Measurements from ENCODE around the gene ATP8B3.

ATP8B3 gene, protein sequence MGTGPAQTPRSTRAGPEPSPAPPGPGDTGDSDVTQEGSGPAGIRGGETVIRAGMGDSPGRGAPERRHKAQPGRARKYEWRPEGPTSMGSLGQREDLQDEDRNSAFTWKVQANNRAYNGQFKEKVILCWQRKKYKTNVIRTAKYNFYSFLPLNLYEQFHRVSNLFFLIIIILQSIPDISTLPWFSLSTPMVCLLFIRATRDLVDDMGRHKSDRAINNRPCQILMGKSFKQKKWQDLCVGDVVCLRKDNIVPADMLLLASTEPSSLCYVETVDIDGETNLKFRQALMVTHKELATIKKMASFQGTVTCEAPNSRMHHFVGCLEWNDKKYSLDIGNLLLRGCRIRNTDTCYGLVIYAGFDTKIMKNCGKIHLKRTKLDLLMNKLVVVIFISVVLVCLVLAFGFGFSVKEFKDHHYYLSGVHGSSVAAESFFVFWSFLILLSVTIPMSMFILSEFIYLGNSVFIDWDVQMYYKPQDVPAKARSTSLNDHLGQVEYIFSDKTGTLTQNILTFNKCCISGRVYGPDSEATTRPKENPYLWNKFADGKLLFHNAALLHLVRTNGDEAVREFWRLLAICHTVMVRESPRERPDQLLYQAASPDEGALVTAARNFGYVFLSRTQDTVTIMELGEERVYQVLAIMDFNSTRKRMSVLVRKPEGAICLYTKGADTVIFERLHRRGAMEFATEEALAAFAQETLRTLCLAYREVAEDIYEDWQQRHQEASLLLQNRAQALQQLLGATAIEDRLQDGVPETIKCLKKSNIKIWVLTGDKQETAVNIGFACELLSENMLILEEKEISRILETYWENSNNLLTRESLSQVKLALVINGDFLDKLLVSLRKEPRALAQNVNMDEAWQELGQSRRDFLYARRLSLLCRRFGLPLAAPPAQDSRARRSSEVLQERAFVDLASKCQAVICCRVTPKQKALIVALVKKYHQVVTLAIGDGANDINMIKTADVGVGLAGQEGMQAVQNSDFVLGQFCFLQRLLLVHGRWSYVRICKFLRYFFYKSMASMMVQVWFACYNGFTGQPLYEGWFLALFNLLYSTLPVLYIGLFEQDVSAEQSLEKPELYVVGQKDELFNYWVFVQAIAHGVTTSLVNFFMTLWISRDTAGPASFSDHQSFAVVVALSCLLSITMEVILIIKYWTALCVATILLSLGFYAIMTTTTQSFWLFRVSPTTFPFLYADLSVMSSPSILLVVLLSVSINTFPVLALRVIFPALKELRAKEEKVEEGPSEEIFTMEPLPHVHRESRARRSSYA (N-terminal part only)

DNA sequence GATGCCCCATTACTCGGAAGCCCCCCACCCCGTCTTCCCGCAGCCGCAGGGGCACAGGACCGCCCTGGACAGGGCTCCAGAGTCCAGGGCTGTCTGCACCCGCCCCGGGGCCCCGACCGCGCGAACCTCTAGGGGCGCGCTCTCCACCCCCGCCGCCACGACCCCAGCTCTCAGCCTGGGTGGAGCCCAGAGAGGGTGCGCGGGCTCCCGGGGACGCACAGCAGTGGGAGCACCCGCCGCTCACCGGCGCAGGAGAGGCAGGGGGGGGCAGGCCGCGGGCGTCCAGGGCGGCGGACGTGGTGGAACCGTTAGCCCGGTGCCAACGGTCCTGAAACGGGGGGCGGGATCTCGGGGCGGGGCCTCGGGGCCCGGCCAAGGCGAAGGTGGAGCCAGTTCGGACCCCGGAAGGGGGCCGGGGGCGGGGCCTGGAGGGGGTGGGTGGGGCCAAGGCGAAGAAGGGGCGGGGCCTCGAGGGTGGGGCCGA, at the start of gene ATP8B3:
ATP8B3 (minus strand) TSS at position 335 of the 484 bp plus-strand sequence. CDS start 540 bp downstream, outside the sequence.
- peak within 1 kb of the TSS; percentile 46 for H3K4me3 ChIP-seq
- H3K9me3 ChIP-seq: no peaks in the 10 kb centered on the region
- in situ Hi-C loops (cut with MboI; ENCODE audit: low sequenced_read_pairs): no loop called here
- peaks cover 12% of the 10 kb centered on the region for H3K36me3 ChIP-seq (replicated peaks)
- peaks cover 6% of the 10 kb centered on the region for H3K4me1 ChIP-seq
- H3K27me3 ChIP-seq (ENCODE audit: low read depth): no peaks in the 10 kb centered on the region
- DNase-seq (ENCODE audit: low spot score in 2 of 2): no peak

DNA sequence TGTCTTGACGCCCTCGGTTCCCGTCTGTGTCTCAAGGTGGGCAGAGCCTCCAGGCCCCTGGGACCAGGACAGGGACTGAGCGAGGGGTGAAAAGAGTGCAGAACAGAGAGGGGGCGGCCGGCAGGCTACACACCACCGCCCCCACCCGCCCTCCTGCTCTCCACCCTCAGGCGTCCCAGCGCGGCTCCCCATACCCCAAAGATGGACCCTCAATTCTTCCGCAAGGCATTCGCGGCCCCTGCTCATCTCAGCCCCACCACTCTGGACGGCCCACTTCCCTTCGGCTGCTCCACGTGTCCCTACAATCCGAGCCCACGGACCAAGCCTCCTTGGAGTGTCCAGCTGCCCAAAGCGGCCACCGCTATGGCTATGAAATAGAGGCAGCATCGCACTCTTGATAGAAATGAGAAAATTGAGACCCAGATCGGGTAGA, 49.5 kb upstream of the ATP8B3 start:
- Histone ChIP-seq H3K4me1 (peaks cover 29% of the 10 kb centered on the region), H3K27me3 (ENCODE audit: low read depth) (no peaks in the 10 kb centered on the region), H3K4me3 (peak overlapping the region; percentile 75), H3K9me3 (no peaks in the 10 kb centered on the region), H3K36me3 (replicated peaks) (no peaks in the 10 kb centered on the region)
- peak in 1 of 2 experiments; percentile 32 for DNase-seq (ENCODE audit: low spot score in 2 of 2)
- in situ Hi-C loops (cut with MboI; ENCODE audit: low sequenced_read_pairs): no loop called here

DNA sequence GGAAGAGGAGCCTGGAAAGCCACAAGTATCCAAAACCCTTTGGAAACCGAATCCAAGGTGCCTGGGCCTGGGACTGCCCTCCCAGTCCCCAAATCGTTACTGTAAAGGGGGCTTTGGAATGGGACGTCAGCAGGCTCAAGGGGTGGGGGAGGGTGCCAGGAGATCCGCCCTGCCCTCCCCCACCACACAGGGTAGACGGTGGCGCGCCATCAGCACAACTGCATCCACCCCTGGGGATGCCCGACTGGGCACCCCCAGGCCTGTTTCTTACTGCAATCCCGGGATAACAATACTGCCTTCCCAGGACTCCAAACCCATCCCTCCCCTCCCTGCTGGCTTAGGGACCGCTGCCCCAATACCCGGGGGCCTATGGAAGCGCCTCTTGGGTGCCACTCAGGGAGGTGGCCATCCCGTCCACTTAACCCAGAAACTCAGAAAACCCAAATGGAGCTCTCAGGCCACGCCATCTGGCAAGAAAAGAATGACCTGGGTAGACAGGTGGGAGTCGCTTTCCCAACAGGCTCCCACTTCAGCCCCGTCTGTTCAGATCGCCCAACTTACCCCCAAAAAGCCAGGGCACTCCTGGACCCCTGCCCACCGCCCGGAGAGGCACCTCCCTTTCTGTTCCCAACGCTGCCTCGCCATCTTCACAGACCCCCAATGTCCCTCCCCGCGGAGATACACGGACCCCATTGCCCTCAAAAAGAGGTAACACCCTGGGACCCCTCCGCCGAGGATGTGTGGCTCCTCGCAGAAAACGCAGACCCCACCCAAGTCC, 48.9 kb upstream of the ATP8B3 start:
- peak in 1 of 2 experiments; percentile 30 for DNase-seq (ENCODE audit: low spot score in 2 of 2)
- H3K9me3 ChIP-seq: no peaks in the 10 kb centered on the region
- no peaks in the 10 kb centered on the region for H3K36me3 ChIP-seq (replicated peaks)
- in situ Hi-C loops (cut with MboI; ENCODE audit: low sequenced_read_pairs): no loop called here
- H3K4me1 ChIP-seq: peaks cover 35% of the 10 kb centered on the region
- H3K27me3 ChIP-seq (ENCODE audit: low read depth): no peaks in the 10 kb centered on the region
- H3K4me3 ChIP-seq: peak overlapping the region; percentile 75

DNA sequence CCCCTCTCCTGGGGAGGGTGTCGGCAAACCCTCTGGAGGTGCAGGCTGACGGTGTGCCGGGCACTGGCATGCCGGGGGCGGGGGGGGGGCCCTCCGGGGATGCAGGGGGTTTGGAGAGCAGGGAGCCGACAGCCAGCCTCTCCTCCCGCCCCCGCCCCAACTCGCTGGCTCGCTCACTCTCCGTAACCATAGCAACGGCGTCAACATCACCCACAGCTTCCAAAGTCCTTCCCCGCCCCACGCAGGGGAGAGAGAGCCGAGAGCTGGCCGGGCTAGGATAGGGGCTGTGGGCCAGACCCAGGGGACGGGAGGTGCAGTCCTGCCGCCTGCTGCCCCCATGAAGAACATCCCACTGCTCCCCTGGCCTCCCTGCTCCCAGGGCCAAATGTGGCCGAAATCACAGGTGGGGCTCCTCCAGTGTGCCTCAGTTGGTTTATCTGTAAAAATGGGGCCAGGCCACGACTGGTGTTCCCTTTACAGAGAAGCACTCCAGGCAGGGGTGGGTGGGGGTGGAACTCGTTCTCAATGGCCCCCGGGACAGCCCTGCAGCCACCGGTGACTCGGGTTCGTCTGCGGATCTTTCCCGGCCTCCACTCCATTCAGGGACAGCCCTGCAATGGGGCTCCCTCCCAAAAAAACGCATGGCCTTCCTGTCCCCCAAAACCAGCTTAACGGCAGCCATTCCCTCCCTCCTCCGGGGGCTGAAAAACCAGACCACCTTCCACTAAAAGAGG, 48.1 kb upstream of the ATP8B3 start:
- H3K4me3 ChIP-seq: peak overlapping the region; percentile 75

DNA sequence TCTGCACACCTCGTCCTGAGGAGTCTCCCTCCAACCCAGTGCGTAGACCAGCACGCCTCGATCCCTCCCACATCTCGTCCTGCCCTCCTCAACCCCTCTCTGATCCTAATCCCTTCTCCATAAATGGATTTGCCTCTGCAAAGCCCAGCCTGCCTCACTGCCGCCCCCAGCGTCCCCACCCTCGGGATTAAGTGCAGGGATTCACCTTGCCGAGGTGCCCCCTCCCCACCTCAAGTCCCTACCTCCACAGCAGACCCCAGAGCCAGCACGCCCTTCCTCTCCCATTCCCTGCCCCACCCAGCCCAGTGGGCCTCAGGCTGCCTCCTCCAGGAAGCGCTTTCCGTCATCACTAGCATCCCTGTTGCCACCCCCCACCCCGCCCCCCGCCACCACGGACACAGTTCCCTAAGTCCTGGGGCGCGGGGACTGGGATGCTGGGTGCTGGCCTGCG, 47.3 kb upstream of the ATP8B3 start:
- DNase-seq (ENCODE audit: low spot score in 2 of 2): peak in 1 of 2 experiments; percentile 75
- H3K36me3 ChIP-seq (replicated peaks): no peaks in the 10 kb centered on the region
- in situ Hi-C loops (cut with MboI; ENCODE audit: low sequenced_read_pairs): no loop called here
- H3K4me3 ChIP-seq: peak overlapping the region; percentile 75
- peaks cover 42% of the 10 kb centered on the region for H3K4me1 ChIP-seq
- H3K27me3 ChIP-seq (ENCODE audit: low read depth): no peaks in the 10 kb centered on the region
- no peaks in the 10 kb centered on the region for H3K9me3 ChIP-seq

More for the DNA sequence above, 48.1 kb upstream of the ATP8B3 start:
- Histone ChIP-seq H3K4me1 (peaks cover 40% of the 10 kb centered on the region), H3K9me3 (no peaks in the 10 kb centered on the region), H3K36me3 (replicated peaks) (no peaks in the 10 kb centered on the region), H3K27me3 (ENCODE audit: low read depth) (no peaks in the 10 kb centered on the region)
- in situ Hi-C loops (cut with MboI; ENCODE audit: low sequenced_read_pairs): no loop called here
- DNase-seq (ENCODE audit: low spot score in 2 of 2): peak; percentile 67 to 91

DNA sequence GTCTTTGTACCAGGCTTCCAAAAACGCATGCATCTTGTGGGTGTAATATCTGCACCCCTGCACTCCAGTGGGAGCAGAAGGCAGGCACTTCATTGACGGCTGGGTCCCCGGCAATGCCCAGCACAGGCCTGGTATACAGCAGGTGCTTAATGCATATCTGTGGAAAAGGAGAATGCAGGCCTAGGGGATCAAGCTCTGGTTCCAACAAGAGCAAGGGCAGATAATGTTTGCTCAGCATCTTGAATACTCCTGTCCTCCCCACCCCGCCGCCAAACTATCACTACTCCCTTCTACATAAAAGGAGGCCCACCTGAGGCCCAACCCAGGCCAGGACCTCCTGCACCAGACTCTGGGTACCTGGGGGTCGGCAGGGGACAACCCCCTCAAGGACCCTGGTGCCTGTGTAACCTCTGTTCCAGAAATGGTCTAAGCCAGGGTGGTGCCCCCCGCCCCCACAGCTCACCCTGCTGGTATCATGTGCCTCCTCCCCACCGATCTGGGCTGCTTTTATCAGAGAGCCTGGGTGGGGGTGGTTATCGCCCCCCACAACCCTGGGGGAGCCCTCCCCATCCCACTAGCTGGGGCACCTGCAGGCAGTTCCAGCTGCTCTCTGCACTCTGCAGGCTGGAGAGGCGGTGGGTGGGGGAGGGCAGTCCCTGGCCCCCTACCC, 46.5 kb upstream of the ATP8B3 start:
- H3K4me3 ChIP-seq: no peak overlapping the region
- H3K4me1 ChIP-seq: peaks cover 43% of the 10 kb centered on the region
- DNase-seq (ENCODE audit: low spot score in 2 of 2): no peak
- no peaks in the 10 kb centered on the region for H3K9me3 ChIP-seq
- H3K27me3 ChIP-seq (ENCODE audit: low read depth): no peaks in the 10 kb centered on the region
- H3K36me3 ChIP-seq (replicated peaks): 0 out of 2 replicates have a peak, but pooled peaks cover 4% of the 10 kb centered on the region
- in situ Hi-C loops (cut with MboI; ENCODE audit: low sequenced_read_pairs): no loop called here

DNA sequence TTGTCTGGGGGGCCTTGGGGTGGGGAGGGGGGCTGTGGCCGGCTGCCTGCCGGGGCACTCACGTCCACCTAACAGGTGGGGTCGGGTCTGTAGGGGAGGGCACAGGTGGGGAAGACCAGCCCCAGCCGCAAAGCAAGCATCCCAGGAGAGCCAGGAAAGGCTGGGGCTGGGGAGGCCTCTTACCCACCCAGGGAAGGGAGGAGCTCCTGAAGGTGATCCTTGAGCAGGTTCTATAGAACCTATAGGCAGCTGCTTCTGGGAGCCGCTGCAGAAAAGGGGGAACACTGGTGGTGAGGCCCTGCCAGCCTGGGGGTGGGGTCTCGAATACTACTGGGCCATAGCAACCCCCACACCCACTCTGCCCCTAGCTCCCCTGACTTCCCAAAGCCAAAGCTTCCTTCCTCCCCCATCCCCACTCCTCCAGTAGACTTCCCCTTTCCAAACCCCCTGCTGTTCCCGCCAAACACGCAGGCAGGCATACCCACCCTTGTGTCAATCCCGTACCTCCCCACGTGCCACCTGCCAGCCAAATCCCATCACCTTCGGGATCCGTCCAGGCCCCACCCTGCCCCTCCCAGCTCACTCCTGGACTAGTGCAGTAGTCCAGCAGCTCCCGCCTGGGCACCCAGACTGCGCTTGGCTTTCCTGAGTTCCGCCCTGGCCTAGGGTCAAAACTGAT, 45.7 kb upstream of the ATP8B3 start:
- Histone ChIP-seq H3K4me1 (peaks cover 45% of the 10 kb centered on the region), H3K9me3 (no peaks in the 10 kb centered on the region), H3K27me3 (ENCODE audit: low read depth) (no peaks in the 10 kb centered on the region), H3K4me3 (no peak overlapping the region; the same call in 1 of the 2 replicates), H3K36me3 (replicated peaks) (peaks cover 4% of the 10 kb centered on the region; the same call in 1 of the 2 replicates)
- in situ Hi-C loops (cut with MboI; ENCODE audit: low sequenced_read_pairs): no loop called here
- no peak for DNase-seq (ENCODE audit: low spot score in 2 of 2)

DNA sequence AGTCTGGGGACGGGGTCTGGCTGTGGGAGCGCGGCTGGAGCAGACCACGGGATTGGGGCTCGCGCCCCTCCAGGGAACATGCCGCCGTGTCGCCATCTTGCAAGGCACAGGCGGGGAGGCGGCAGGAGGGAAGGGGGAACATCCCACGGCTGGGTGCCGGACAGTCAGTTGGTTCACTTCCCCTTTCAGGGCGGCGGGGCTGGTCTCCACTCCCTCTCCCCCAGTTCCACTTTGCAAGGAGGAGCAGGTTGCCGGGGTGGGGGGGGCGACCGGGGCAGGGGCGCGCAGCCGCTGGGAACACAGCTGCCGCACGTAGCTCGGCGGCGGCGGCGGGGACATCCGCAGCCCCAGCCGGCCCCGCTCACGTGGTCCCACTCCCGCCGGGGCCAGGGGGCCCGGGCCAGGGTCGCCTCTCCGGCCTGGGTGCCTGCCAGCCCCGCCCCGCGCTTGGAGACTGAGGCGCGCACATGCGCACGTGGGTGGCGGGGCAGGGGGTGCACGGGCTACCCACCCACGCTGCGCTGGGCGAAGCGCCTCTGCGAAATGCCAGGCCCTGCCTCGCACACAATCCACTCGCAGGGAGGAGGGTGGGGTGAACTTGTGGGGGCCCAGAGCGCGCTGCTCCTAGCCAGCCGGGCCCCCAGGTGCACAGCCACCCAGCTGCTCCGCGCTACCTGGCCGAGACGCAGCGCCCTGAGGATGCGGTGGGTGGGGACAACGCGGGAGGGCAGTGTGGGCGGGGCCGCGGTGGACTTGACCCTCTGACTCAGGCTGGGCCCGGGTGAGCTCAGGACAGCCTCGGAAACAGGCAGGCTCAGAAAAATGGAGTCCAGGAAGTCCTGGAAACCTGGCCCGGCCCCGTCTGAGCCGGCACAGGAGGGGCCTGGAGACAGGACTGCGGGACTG, 44.9 kb upstream of the ATP8B3 start:
- Histone ChIP-seq H3K36me3 (replicated peaks) (peaks cover 4% of the 10 kb centered on the region; the same call in 1 of the 2 replicates), H3K4me1 (peaks cover 45% of the 10 kb centered on the region), H3K27me3 (ENCODE audit: low read depth) (no peaks in the 10 kb centered on the region), H3K9me3 (no peaks in the 10 kb centered on the region), H3K4me3 (peak overlapping the region; percentile 6)
- peak in 1 of 2 experiments; percentile 68 for DNase-seq (ENCODE audit: low spot score in 2 of 2)
- in situ Hi-C loops (cut with MboI; ENCODE audit: low sequenced_read_pairs): no loop called here

DNA sequence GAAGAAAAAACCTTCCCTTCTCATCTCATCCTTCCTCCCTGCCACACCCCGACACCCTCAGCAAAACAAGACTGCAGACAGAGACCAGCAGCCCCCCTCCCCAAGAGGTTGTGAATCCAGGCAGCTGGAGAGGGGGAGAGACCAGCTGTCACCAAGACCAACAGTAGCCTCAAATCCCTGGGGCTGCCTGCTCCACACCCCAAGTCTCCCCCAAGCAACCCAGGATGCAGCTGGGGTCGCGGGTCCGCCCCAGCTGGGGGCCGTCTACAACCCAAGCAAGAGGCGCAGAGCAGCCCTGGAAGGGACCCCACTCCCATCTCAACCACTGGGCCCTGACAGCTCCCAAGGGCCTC, 44.2 kb upstream of the ATP8B3 start:
- no peak for DNase-seq (ENCODE audit: low spot score in 2 of 2)
- in situ Hi-C loops (cut with MboI; ENCODE audit: low sequenced_read_pairs): no loop called here

DNA sequence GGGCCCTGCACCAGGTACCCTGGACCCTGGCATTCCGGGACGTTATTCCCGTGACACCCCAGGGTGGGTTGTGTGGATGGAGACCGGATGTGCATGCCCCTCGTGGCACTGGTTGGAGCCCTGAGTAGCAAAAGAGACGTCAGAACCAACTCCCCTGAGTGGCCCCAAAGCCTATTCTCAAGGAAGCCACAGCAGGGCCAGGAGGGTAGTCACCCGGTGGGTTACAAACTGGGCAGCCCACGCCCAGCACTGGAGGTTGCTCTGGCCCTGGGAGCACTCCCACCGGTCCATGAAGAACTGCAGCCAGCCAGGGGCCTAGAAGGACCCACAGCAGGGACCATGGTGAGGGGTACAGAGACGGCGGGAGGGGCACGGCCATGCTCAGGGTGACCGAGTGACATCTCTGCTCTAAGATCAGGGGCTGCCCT, 43.8 kb upstream of the ATP8B3 start:
- peak overlapping the region; percentile 3; the same call in 1 of the 2 replicates for H3K4me3 ChIP-seq
- H3K4me1 ChIP-seq: peaks cover 45% of the 10 kb centered on the region
- peaks cover 4% of the 10 kb centered on the region; the same call in 1 of the 2 replicates for H3K36me3 ChIP-seq (replicated peaks)
- H3K9me3 ChIP-seq: no peaks in the 10 kb centered on the region
- no peak for DNase-seq (ENCODE audit: low spot score in 2 of 2)
- H3K27me3 ChIP-seq (ENCODE audit: low read depth): no peaks in the 10 kb centered on the region
- in situ Hi-C loops (cut with MboI; ENCODE audit: low sequenced_read_pairs): no loop called here

More for the DNA sequence above, 44.2 kb upstream of the ATP8B3 start:
- H3K27me3 ChIP-seq (ENCODE audit: low read depth): no peaks in the 10 kb centered on the region
- peaks cover 45% of the 10 kb centered on the region for H3K4me1 ChIP-seq
- no peak overlapping the region; the same call in 1 of the 2 replicates for H3K4me3 ChIP-seq
- H3K36me3 ChIP-seq (replicated peaks): peaks cover 4% of the 10 kb centered on the region; the same call in 1 of the 2 replicates
- no peaks in the 10 kb centered on the region for H3K9me3 ChIP-seq

All from HAP-1 (cell line).